Muscle of leg (tissue), 11 donors: ENCODE measurements around the gene RPS23. TPM values are rescaled to one million over a fixed set of nuclear protein-coding genes. Genes with fewer than 3 reads are reported as not detected.

Experiments
- DNase-seq: peaks from one replicate; pipeline ENCODE4 v3.0.0; 2013
- H3K27ac ChIP-seq: one replicate; pipeline ENCODE4 v1.5.1; 2013; ENCODE audit warnings: mild to moderate bottlenecking, low read length, control low read depth
- H3K27me3 ChIP-seq: one replicate; pipeline ENCODE4 v1.6.1; 2013; ENCODE audit warnings: low read length; ENCODE audit not compliant: control insufficient read depth, insufficient read depth
- H3K36me3 ChIP-seq: one replicate; pipeline ENCODE4 v1.6.1; 2013; ENCODE audit warnings: low read length; ENCODE audit not compliant: control insufficient read depth, insufficient read depth
- H3K4me1 ChIP-seq: one replicate; pipeline ENCODE4 v1.6.1; 2013; ENCODE audit warnings: low read length; ENCODE audit not compliant: control insufficient read depth, insufficient read depth
- H3K4me3 ChIP-seq: one replicate; pipeline ENCODE4 v1.5.1; 2013; ENCODE audit warnings: low read length, control low read depth
- H3K9me3 ChIP-seq: replicated peaks from 2 replicates; pipeline ENCODE4 v1.6.1; 2013; ENCODE audit warnings: low read depth, low read length; ENCODE audit not compliant: control insufficient read depth
- WGBS: methylation state at CpG from one replicate; pipeline ENCODE4 v1.1.5; 2013; ENCODE audit warnings: missing lambda C conversion rate; ENCODE audit not compliant: insufficient coverage; 5-methylcytosine and 5-hydroxymethylcytosine counted together
- polyA plus RNA-seq, 8 donors: library from polyadenylated mRNA; unstranded; fragments of 120-200 nt; gene quantifications; one replicate each; pipeline versions ENCODE4 v1.2.1 to v1.2.3, GENCODE V29; 2013; ENCODE audit warnings: inconsistent platforms in 1 of 8, low replicate concordance in 1 of 8; ENCODE audit not compliant: insufficient read length in 8 of 8, insufficient read depth in 1 of 8
- total RNA-seq: library from RNA; stranded (reverse); fragments of 120-200 nt; gene quantifications from one replicate; pipeline ENCODE4 v1.2.4, GENCODE V29; 2013

Gene RPS23
- total and polyA plus RNA-seq, 9 donors = 3,178 to 6,384 (median 3,811) TPM

GRCh38 chr5:82297711-82298110 lies 19.6 kb upstream of the RPS23 start:
- Histone ChIP-seq H3K4me3 (no peak overlapping the region), H3K9me3 (no peaks in the 10 kb centered on the region), H3K27me3 (no peaks in the 10 kb centered on the region), H3K36me3 (no peaks in the 10 kb centered on the region), H3K27ac (no peak overlapping the region), H3K4me1 (no peaks in the 10 kb centered on the region)
- DNase-seq = no peak
- 75% methylated on average over 1 of the region's 3 CpGs for WGBS

- WGBS = 83% methylated on average over 2 of the region's 4 CpGs
- no peaks in the 10 kb centered on the region for H3K36me3 ChIP-seq
- no peak overlapping the region for H3K27ac ChIP-seq
- no peak for DNase-seq
- no peaks in the 10 kb centered on the region for H3K27me3 ChIP-seq
- no peaks in the 10 kb centered on the region for H3K9me3 ChIP-seq
- no peak overlapping the region for H3K4me3 ChIP-seq
- no peaks in the 10 kb centered on the region for H3K4me1 ChIP-seq
These were observed 18.8 kb upstream of the RPS23 start for GRCh38 chr5:82296929-82297328.

GRCh38 chr5:82295959-82296531 lies 17.9 kb upstream of the RPS23 start:
- no peaks in the 10 kb centered on the region for H3K4me1 ChIP-seq
- WGBS = no CpG with 5 or more reads among the region's 2 CpGs
- no peak for DNase-seq
- no peak overlapping the region for H3K4me3 ChIP-seq
- H3K27ac ChIP-seq = no peak overlapping the region
- H3K36me3 ChIP-seq = no peaks in the 10 kb centered on the region
- H3K9me3 ChIP-seq = no peaks in the 10 kb centered on the region
- H3K27me3 ChIP-seq = no peaks in the 10 kb centered on the region

GRCh38 chr5:82295144-82295543 lies 17.0 kb upstream of the RPS23 start:
- Histone ChIP-seq H3K4me1 (no peaks in the 10 kb centered on the region), H3K4me3 (no peak overlapping the region), H3K27me3 (no peaks in the 10 kb centered on the region), H3K27ac (no peak overlapping the region), H3K36me3 (no peaks in the 10 kb centered on the region), H3K9me3 (no peaks in the 10 kb centered on the region)
- no peak for DNase-seq

- H3K27ac ChIP-seq = no peak overlapping the region
- no peaks in the 10 kb centered on the region for H3K36me3 ChIP-seq
- no peaks in the 10 kb centered on the region for H3K4me1 ChIP-seq
- DNase-seq = no peak
- WGBS = no CpG with 5 or more reads among the region's 2 CpGs
- no peaks in the 10 kb centered on the region for H3K27me3 ChIP-seq
- no peak overlapping the region for H3K4me3 ChIP-seq
- H3K9me3 ChIP-seq = no peaks in the 10 kb centered on the region
These were observed 13.3 kb upstream of the RPS23 start for GRCh38 chr5:82291420-82291819.

GRCh38 chr5:82290908-82291307 lies 12.8 kb upstream of the RPS23 start:
- no peak for DNase-seq
- WGBS = 94% methylated on average over 3 of the region's 6 CpGs
- no peaks in the 10 kb centered on the region for H3K27me3 ChIP-seq
- H3K4me1 ChIP-seq = no peaks in the 10 kb centered on the region
- no peak overlapping the region for H3K4me3 ChIP-seq
- H3K27ac ChIP-seq = no peak overlapping the region
- H3K36me3 ChIP-seq = no peaks in the 10 kb centered on the region
- H3K9me3 ChIP-seq = no peaks in the 10 kb centered on the region

GRCh38 chr5:82290005-82290404 lies 11.9 kb upstream of the RPS23 start:
- Histone ChIP-seq H3K9me3 (no peaks in the 10 kb centered on the region), H3K4me1 (no peaks in the 10 kb centered on the region), H3K27ac (no peak overlapping the region), H3K36me3 (no peaks in the 10 kb centered on the region), H3K27me3 (no peaks in the 10 kb centered on the region), H3K4me3 (no peak overlapping the region)
- 83% methylated on average over 1 of the region's 2 CpGs for WGBS
- no peak for DNase-seq

- no peak for DNase-seq
- WGBS = 38% methylated on average over 1 of the region's 3 CpGs
- Histone ChIP-seq H3K27me3 (no peaks in the 10 kb centered on the region), H3K36me3 (no peaks in the 10 kb centered on the region), H3K4me1 (no peaks in the 10 kb centered on the region), H3K9me3 (no peaks in the 10 kb centered on the region), H3K4me3 (no peak overlapping the region), H3K27ac (no peak overlapping the region)
These were observed 9.5 kb upstream of the RPS23 start for GRCh38 chr5:82287625-82288024.

GRCh38 chr5:82285206-82285605 lies 7.1 kb upstream of the RPS23 start:
- no peaks in the 10 kb centered on the region for H3K4me1 ChIP-seq
- no peaks in the 10 kb centered on the region for H3K9me3 ChIP-seq
- H3K27ac ChIP-seq = no peak overlapping the region
- H3K36me3 ChIP-seq = no peaks in the 10 kb centered on the region
- DNase-seq = no peak
- no peaks in the 10 kb centered on the region for H3K27me3 ChIP-seq
- 86% methylated on average over 2 of the region's 6 CpGs for WGBS
- H3K4me3 ChIP-seq = no peak overlapping the region

GRCh38 chr5:82283893-82284292 lies 5.7 kb upstream of the RPS23 start:
- no CpG with 5 or more reads among the region's 2 CpGs for WGBS
- Histone ChIP-seq H3K4me3 (no peak overlapping the region), H3K9me3 (no peaks in the 10 kb centered on the region), H3K36me3 (no peaks in the 10 kb centered on the region), H3K27me3 (no peaks in the 10 kb centered on the region), H3K27ac (no peak overlapping the region), H3K4me1 (peaks cover 2% of the 10 kb centered on the region)
- DNase-seq = no peak

GRCh38 chr5:82278711-82279370 lies 687 bp upstream of the RPS23 start:
- H3K9me3 ChIP-seq = no peaks in the 10 kb centered on the region
- H3K36me3 ChIP-seq = peaks cover 27% of the 10 kb centered on the region
- H3K27me3 ChIP-seq = no peaks in the 10 kb centered on the region
- peaks cover 7% of the 10 kb centered on the region for H3K4me1 ChIP-seq
- 100% methylated on average over 2 of the region's 19 CpGs for WGBS
- H3K27ac ChIP-seq = peak overlapping the region; percentile 82
- peak overlapping the region; percentile 88 for H3K4me3 ChIP-seq
- no peak for DNase-seq
